HT1080 (cell line): ENCODE results near the gene PARP1. TPM values are rescaled to one million over a fixed set of nuclear protein-coding genes. Genes with fewer than 3 reads are reported as not detected.

ENCODE experiments used
- DNase-seq: peaks from one replicate; pipeline ENCODE4 v3.0.0-alpha.2; 2015; ENCODE audit warnings: low read depth
- total RNA-seq: library from RNA; depleted of rRNA; stranded (reverse); fragments of >200 nt; shearing (Covaris generic); gene quantifications from 2 replicates; pipeline ENCODE4 v1.2.3, GENCODE V29; 2014

PARP1 gene
- total RNA-seq, 1 experiment from 2014 or later: 208 TPM

DNA sequence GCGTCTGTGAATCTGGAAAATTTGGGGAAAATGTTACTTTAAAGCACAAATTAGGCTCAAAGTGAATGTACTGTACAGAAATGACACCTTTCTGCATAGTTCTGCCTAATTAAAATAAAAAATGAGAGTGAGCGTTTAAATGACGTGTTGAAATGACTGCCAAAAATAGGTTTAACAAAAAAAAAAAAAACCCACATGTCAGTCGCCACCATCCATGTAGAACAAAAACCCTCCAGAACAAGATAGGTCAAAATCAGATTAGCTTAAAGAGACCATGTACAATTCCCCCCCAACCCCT lies 745 bp downstream of the PARP1 start:
- no peak for DNase-seq

DNA sequence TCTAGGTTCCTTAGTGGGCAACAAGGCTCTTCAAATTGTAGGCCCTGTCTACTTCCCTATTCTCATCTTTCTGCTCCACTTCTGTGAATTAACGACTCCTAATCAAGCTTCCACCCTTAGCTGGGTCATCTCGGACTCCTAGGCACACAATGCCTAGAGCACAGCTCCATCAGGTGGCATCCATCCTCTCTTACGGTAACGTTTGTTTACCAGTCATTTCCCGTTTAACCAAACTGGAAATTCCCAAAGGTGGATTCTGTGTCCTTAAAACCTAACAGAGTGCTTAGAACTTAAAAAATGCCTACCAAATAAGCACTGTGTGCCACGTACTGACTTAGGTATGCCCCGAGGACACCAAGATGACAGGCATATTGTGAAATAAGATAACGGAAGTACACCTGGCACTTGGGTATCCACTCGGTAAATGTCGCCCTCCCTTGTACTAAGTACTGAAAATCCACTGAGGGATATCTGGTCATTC lies 1.5 kb downstream of the PARP1 start:
- DNase-seq: peak; percentile 34

DNA sequence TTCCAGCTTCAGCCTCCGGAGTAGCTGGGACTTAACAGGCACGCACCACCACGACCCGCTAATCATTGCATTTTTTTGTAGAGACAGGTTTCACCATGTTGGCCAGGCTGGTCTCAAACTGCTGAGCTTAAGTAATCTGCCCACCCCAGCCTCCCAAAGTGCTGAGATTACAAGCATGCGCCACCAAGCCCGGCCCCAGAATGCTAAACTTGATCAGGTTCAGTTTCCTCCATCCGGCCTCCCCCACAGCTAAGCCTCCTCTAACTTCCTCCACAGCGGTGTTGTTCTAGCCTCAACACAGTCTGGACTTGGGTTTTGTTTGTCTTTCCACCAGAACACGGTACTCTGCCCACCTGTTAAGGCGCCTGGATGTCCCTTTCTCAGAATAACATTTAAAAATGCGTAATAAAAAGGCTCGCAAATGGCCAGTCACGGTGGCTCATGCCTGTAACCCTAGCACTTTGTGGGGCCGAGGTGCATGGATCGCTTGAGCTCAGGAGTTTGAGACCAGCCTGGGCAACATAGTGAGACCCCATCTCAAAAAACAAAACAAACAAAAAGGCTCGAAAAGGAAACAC lies 2.4 kb downstream of the PARP1 start:
- no peak for DNase-seq

DNA sequence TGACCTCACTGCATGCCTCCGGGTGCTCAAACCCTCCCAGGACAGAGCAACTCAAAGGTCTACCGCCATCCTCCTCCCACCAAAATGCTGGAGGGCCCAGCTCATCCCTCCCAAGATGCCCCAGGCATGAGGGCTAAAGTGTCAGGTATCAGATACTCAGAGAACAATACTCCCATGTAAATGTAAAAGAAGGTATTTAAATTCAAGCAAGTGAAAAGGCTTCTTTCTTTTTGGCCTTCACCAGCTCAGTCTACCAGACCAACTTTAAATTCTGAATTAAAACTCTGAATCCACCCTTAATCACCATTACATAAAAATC lies 3.0 kb downstream of the PARP1 start:
- DNase-seq: no peak

DNA sequence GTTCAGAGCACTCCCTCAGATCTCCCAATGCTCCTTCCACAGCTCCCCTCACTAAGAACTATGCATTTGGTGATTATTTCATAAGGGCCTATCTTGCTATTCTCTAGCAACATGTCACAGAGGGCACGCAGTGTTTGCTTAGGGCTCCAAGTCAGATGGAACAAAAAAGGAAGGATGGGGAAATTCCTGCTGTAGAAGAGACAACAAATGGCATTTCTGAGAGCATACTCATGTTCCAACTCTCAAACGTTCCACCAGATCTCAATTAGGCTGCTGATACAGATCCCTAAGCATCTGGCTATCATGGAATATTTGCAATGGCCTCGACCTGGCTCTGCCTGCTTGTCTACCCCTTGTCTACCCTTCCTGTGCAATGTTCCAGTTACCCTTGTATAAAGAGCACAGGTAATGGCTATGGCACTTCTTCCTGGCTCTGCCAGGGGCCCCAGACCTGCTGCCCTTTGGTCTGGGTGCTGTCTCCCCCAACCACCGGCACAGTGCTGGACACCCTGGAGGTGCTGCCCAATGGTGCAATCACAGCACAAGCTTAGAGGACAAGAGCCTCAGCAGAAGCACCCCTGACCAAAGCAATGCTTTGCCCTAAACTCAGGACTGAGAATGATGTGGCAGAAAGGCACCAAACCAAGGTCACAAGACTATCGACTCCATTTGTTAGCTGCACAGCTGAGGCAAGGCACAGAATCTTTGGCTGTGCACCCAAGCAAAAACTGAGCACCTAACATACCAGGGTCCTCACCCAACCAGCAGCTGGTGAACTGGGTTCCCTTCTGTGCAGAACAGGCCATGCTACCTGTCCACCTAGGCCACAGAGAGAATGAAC lies 3.6 kb downstream of the PARP1 start:
- no peak for DNase-seq

DNA sequence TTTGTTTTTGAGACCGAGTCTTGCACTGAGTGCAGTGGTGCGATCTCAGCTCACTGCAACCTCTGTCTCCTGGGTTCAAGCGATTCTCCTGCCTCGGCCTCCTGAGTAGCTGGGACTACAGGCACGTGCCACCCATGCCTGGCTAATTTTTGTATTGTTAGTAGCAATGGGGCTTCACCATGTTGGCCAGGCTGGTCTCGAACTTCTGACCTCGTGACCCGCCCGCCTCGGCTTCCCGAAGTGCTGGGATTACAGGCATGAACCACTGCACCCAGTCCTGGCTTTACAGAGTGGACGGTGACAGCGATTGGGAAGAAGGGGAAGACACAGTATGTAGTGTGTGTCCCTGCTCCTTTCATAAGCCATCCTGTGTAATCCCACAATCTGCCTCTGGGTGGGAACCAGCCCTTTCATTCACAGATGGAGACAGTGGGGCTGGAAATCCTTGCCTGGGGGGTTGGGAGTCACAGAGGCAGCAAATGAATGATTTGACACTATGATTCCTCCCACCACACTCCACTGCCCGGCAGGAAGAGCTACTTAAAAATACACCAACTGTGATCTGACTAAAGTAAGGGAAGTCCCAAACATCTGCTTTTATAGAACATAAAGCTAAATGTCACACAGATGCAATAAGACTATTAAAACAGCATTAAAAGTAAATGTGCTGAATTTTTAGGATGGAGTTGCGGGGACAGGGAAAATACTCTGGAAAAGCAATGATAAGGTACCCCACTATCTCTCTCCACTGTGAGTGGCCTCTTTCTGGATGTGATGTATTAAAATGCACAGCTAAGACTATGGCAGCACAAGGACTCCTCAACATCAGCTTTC lies 4.5 kb downstream of the PARP1 start:
- DNase-seq: peak; percentile 33

DNA sequence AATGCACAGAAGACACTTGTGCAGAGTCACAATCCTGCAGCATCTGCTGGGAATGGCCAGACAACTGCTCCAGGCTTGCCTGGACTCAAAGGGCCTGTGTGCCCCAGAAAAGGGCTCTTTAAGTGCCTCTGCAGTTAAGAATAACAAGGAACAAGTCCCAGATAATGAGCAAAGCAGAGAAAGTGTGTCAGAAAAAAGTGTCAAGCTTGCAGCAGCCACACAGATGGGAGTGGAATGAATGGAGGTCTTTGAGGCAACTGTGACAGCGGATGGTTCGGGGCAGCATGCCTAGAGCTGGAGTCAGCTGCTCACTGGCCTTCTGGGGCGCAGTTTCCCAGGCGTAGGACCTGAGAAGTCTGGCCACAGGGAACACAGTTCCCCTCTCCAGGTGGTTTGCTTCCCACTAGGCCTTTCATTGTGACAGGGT lies 5.1 kb downstream of the PARP1 start:
- no peak for DNase-seq

DNA sequence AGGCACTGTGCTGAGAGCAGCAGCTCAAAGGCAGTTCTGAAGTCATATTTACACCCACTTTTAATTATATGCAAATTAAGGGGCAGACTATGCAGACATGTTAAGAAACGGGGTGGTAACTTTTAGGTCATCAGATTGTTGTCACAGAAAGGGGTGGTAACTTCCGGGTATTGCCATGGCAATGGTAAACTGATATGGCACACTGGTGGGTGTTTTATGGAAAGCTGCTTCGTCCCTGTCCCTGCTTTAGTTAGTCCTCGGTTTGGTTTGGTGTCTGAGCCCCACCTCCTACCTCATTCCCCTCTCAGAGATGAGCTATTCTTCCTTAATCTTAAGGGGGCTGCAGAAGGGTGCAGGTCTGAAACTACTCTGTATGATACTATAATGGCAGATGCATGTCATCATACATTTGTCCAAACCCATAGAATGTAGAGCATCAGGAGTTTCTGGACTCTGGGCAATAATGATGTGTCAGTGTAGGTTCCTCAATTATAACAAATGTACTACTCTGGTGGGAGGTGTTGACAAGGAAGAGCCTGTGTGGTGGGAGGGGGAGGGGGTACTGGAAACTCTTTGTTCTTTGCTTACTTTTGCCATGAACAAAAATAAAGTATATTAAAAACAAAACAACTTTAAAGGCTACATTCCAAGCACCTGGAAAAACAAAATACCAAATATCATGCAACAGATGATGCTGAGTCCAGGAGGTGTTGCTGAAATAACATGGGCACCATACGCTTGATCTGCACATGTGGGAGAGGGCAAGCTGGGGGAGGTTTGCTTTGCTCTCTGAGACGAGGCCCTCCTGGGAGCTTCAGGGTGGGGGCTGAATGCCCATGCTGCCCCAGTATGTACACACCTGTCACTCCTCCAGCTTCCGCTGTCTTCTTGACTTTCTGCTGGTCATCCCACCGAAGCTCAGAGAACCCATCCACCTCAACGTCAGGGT lies 6.3 kb downstream of the PARP1 start:
- no peak for DNase-seq

DNA sequence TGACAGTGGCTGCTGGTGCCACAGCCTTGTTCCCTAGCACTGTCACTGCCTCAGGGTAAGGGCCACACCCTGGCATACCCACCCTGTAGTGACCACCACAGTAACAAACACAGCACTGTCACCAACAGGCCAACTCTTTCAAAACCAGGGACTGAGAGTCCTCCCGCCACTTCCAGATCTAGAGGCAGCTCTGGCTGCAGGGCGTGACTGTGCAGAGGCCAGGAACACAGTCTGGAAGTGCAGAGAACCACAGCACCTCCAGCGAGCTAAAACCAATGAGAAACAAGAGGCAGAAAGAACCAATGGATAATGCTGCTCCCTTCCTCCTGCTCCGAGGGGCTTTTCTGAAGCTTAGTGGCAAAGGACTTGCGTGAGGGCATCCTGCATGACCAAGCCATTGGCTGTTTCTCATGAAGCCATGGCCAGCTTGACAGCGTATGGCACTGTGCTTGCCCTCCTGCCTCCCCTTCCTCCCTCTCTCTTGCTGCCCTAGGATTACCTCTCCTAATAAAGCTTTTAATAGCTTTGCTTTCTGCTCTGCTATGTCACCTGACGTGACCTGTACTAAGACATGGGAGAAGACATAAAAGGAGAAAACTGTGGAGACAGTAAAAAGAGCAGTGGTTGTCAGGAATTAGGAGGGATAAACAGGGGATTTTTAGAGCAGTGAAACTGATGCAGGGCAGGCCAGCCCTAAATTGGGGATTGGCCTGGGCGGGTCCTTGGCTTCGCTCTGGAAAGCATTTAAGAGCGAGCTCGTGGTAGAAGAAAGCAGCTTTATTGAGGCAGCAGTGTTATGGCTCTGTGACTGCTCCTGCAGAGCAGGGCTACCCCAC lies 7.2 kb downstream of the PARP1 start:
- no peak for DNase-seq

DNA sequence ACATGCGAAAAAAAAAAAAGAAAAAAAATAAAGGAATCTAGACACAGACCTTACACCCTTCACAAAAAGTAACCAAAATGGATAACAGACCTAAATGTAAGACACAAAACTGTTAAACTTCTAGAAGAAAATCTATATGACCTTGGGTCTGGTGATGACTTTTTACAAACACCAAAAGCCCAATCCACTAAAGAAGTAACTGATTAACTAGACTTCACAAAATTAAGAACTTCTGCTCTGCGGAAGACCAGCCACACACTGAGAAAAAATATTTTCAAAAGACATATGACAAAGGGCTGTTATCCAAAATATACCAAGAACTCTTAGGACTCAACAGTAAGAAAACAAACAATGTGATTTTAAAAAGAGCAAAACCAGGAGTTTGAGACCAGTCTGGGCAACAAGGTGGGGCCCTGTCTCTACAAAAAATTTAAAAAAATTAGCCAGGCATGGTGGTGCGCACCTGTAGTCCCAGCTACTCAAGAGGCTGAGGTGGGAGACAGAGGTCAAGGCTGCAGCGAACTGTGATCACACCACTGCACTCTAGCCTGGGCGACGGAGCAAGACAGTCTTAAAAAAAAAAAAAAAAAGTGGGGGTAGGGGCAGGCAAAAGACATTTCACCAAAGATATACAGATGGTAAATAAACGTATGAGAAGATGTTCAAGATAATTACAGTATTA lies 9.8 kb downstream of the PARP1 start:
- no peak for DNase-seq

DNA sequence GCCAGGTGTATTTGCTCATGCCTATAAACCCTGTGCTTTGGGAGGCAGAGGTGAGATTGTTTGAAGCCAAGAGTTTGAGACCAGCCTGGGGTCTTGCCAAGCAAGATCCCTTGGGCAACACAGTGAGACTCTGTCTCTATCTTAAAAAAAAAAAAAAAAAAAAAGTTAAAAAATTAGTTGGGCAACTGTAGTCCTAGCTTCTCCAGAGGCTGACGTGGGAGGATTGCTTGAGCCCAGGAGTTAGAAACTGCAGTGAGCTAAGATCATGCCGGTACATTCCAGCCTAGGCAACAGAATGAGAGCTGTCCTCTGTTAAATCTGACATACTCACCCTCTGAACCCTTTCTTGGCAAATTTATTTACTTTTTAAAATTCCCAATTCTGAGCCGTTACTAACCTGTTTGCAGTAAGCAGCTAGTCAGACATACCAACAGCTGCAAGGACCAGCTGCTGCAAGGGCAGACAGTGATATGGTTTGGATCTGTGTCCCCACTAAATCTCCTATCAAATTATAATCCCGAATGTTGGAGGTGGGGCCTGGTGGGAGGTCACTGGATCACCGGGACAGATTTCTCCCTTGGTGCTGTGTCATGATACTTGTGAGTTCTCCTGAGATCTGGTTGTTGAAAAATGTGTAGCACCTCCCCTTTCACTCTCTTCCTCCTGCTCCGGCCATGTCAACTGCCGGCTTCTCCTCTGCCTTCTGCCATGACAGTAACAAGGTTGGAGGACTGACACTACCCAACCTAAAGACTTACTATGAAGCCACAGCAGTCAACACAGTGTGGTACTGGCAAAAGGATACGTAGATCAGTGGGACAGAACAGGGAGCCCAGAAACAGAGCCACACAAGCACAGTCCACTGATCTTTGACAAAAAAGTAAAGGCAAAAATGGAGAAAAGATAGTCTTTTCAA lies 10.6 kb downstream of the PARP1 start:
- DNase-seq: no peak

DNA sequence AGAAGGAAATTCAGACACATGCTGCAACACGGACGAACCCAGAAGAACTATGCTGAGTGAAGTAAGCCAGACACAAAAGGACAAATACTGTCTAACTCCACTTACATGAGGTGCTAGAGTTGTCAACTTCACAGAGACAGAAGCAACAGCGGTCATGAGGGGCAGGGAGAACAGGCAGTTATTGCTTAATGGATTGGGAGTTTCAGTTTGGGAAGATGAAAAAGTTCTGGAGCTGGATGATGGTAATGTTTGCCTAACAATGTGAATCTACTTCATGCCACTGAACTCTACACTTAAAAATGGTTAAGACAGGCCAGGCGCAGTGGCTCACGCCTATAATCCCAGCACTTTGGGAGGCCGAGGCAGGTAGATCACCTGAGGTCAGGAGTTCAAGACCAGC lies 12.1 kb downstream of the PARP1 start:
- DNase-seq: no peak

DNA sequence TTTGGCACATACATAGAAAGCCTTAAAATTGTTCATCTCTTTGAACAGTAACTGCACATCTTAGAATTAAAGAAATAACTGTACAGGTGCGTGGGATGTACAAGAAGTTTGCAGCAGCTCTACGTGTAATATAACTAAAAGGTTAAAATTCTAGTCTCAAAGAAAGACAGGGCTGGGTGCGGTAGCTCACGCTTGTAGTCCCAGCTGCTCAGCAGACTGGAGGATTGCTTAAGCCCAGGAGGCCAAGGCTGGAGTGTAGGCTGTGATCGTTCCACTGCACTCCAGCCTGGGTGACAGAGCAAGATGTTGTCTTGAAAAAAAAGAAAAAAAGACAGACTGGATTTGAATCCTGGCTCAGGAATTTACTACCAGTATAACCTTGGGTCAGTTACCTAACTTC lies 13.4 kb downstream of the PARP1 start:
- no peak for DNase-seq

DNA sequence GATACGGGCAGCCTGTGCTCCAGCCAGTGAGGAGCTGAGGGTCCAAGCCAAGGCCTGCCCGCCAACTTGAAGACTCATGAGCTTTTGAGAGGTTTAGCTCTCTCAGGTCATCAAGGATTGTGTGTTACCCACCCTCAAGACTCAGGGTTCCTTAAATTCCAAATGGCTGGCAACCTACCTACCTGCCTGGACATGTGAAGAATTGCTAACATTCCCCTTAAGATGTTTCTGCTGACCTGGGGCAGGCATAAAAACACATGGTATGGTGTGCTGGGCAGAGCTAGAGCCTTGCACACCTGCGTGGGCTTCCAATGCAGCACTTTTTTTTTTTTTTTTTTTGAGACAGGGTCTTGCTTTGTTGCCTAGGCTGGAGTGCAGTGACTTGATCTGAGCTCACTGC lies 17.2 kb downstream of the PARP1 start:
- no peak for DNase-seq

DNA sequence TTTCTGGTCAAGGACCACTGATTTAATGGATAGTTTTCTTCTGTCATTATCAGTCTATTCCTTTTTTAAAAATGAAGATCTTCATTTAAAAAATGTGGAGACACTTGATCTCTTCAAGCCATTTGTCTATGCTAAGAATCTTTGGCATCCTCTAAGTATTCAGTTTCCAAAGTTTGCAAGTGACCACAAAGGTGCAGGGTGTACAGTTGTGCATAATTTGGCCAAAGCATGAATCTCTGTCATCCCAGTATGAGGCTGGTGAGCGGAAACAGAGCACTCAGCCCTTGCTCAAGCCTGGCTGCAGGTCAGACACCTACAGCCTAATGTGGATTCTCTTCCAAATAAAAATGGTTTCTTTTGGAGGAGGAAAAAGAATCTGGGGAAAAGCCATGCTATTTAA lies 19.8 kb downstream of the PARP1 start:
- DNase-seq: no peak

DNA sequence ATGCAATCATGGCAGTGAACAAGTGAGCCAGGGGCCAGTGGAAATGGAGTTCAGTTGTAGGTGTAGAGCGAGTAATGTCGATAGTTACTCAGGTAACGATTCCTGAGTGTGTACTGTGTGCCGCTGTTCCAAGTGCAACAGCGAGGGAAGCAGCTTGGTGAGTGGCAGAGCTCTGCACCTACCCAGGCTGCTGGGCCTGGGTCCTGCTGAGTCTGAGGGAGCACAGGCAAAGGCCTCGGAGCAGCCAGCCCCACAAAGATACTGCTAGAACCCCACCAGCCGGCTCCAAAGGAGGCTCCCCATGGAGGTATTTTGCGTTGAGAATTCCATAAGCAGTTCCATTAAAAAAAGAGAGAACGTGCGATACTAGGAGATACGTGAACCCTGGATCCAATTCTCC lies 23.2 kb downstream of the PARP1 start:
- no peak for DNase-seq

DNA sequence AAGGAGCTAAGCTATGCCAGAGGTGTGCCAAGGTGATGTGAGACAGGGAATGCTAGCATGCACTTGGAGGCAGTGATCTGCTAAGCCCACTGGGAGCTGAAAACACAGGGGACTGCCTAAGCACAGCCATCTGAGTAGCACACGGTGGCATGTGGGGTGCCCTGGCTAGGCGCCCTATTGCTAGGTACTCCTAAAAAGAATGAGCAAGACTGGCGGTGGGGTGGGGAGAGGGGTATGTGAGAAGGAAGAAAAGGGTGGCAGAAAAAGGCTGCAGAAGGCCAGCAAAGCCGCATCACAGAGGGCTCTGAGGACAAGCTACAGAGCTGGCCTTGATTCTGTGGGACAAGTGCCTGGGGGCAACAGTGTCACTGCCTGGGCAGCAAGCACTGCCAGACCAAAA lies 23.9 kb downstream of the PARP1 start:
- DNase-seq: no peak

DNA sequence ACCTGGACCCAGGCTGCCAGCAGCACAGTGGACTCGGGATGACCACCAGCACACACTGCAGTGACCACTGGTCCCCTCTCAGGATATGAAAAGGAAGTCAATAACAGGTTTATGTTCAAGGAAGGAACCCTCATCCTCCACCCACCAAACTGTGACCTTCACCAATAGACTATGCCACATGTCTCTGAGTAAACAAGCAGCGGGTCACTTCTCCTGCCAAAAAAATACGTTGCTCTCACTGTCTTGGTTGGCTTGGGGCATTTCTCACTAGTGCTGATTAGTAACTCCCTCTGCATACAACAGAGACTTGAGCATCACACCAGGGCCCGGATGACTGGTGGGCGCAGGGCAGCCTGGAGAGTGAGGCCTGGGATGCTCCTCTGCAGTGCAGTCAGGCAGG lies 25.9 kb downstream of the PARP1 start:
- no peak for DNase-seq
